IMR-90 (cell line): ENCODE results near the gene CARM1. TPM values are rescaled to one million over a fixed set of nuclear protein-coding genes. Genes with fewer than 3 reads are reported as not detected.

Source experiments
- ATAC-seq: fragments of 200-7000 bp; cut with Tn5 transposase; 2 replicates; pipeline ENCODE4 v1.9.1; 2020; ENCODE audit warnings: low read depth, mild to moderate bottlenecking, moderate library complexity
- BruUV-seq: library from RNA; stranded (reverse); fragments of 400-500 nt; replicated peaks from 2 replicates; lab custom pipeline; 2021; lab: Mats Ljungman, UMichigan
- CTCF ChIA-PET: fragments of 300-600 bp; formaldehyde crosslinking; extraction: SDS; loops from one replicate; lab custom pipeline; 2021; ENCODE audit warnings: antibody characterized with exemption; lab: Yijun Ruan, JAX
- POLR2A ChIA-PET: fragments of 300-600 bp; sonication (Branson Sonifier 250); formaldehyde crosslinking; loops from one replicate; lab custom pipeline; 2022; ENCODE audit warnings: antibody characterized with exemption; ENCODE audit not compliant: unreplicated experiment; lab: Charles Lee
- DNase-seq: peaks from one replicate; pipeline ENCODE4 v3.0.0; 2013
- H2AFZ ChIP-seq: replicated peaks from 2 replicates; pipeline ENCODE3; 2013; ENCODE audit warnings: low read length, mild to moderate bottlenecking; ENCODE audit not compliant: poor library complexity
- H2AK5ac ChIP-seq: 2 replicates; pipeline ENCODE4 v1.6.1; 2013; ENCODE audit warnings: low read depth, low read length, inconsistent platforms
- H2AK9ac ChIP-seq: replicated peaks from 2 replicates; pipeline ENCODE3; 2013; ENCODE audit warnings: mild to moderate bottlenecking, low read depth, low read length, moderate library complexity; ENCODE audit not compliant: poor library complexity
- H2BK120ac ChIP-seq: 2 replicates; pipeline ENCODE4 v1.6.1; 2013; ENCODE audit warnings: low read depth, low read length, inconsistent platforms
- H2BK15ac ChIP-seq: 3 replicates; pipeline ENCODE4 v1.6.1; 2013; ENCODE audit warnings: low read depth, low read length, inconsistent platforms
- H2BK20ac ChIP-seq: 2 replicates; pipeline ENCODE4 v1.6.1; 2013; ENCODE audit warnings: low read depth, mild to moderate bottlenecking, inconsistent platforms, low read length, moderate library complexity
- H2BK5ac ChIP-seq: 2 replicates; pipeline ENCODE4 v1.6.1; 2013; ENCODE audit warnings: mild to moderate bottlenecking, low read depth, low read length, inconsistent platforms; ENCODE audit not compliant: poor library complexity, severe bottlenecking
- H3K14ac ChIP-seq: replicated peaks from 2 replicates; pipeline ENCODE4 v1.6.1; 2013; ENCODE audit warnings: low read depth, low read length, inconsistent platforms
- H3K18ac ChIP-seq: 2 replicates; pipeline ENCODE4 v1.6.1; 2013; ENCODE audit warnings: low read depth, low read length, control low read depth
- H3K23ac ChIP-seq: 2 replicates; pipeline ENCODE4 v1.6.1; 2013; ENCODE audit warnings: low read depth, low read length, inconsistent platforms
- H3K27ac ChIP-seq: 2 replicates; pipeline ENCODE4 v1.5.1; 2013; ENCODE audit warnings: mild to moderate bottlenecking, control low read depth, low read length; ENCODE audit not compliant: insufficient read depth
- H3K27me3 ChIP-seq: 2 replicates; pipeline ENCODE4 v1.6.1; 2013; ENCODE audit warnings: low read length; ENCODE audit not compliant: control insufficient read depth, insufficient read depth
- H3K36me3 ChIP-seq: 2 replicates; pipeline ENCODE4 v1.6.1; 2013; ENCODE audit warnings: low read length, mixed read lengths; ENCODE audit not compliant: control insufficient read depth, insufficient read depth
- H3K4ac ChIP-seq: 2 replicates; pipeline ENCODE4 v1.6.1; 2013; ENCODE audit warnings: low read depth, low read length, inconsistent platforms
- H3K4me1 ChIP-seq: 2 replicates; pipeline ENCODE4 v1.6.1; 2013; ENCODE audit warnings: low read length, mixed read lengths; ENCODE audit not compliant: control insufficient read depth, insufficient read depth
- H3K4me2 ChIP-seq: 2 replicates; pipeline ENCODE4 v1.6.1; 2013; ENCODE audit warnings: low read depth, mild to moderate bottlenecking, control low read depth, low read length, moderate library complexity
- H3K4me3 ChIP-seq: 2 replicates; pipeline ENCODE4 v1.5.1; 2013; ENCODE audit warnings: low read depth, mild to moderate bottlenecking, control low read depth, low read length, moderate library complexity; ENCODE audit not compliant: insufficient read depth
- H3K56ac ChIP-seq: 2 replicates; pipeline ENCODE4 v1.6.1; 2013; ENCODE audit warnings: low read length, inconsistent platforms; ENCODE audit not compliant: insufficient read depth; ENCODE audit errors: extremely low read depth
- H3K79me1 ChIP-seq, 2 experiments: 2 replicates each; pipeline ENCODE4 v1.6.1; 2013; ENCODE audit warnings: low read length in 2 of 2, inconsistent platforms in 1 of 2, low read depth in 1 of 2
- H3K9ac ChIP-seq: 2 replicates; pipeline ENCODE4 v1.6.1; 2013; ENCODE audit warnings: low read depth, low read length, control low read depth
- H3K9me1 ChIP-seq: 2 replicates; pipeline ENCODE4 v1.6.1; 2013; ENCODE audit warnings: low read length, inconsistent platforms; ENCODE audit not compliant: insufficient read depth
- H3K9me3 ChIP-seq: 2 replicates; pipeline ENCODE4 v1.6.1; 2013; ENCODE audit warnings: low read length; ENCODE audit not compliant: control insufficient read depth, insufficient read depth
- H4K20me1 ChIP-seq: 2 replicates; pipeline ENCODE4 v1.6.1; 2013; ENCODE audit warnings: low read length, inconsistent platforms; ENCODE audit not compliant: insufficient read depth
- H4K5ac ChIP-seq: 2 replicates; pipeline ENCODE4 v1.6.1; 2013; ENCODE audit warnings: mild to moderate bottlenecking, low read depth, low read length, control low read depth
- H4K8ac ChIP-seq, 2 experiments: 2 replicates each; pipeline ENCODE4 v1.6.1; 2013; ENCODE audit warnings: low read depth in 2 of 2, low read length in 2 of 2, control low read depth in 1 of 2, inconsistent platforms in 1 of 2
- H4K91ac ChIP-seq: 2 replicates; pipeline ENCODE4 v1.6.1; 2013; ENCODE audit warnings: low read depth, low read length, inconsistent platforms; ENCODE audit not compliant: insufficient read depth
- CHD1 ChIP-seq: IDR thresholded peaks from 2 replicates; pipeline ENCODE4 v1.6.1; 2012; ENCODE audit warnings: low read depth, low read length, improper control_type of control experiment
- MAZ ChIP-seq: IDR thresholded peaks from 2 replicates; pipeline ENCODE4 v1.6.1; 2012; ENCODE audit warnings: low read depth, mild to moderate bottlenecking, low read length, improper control_type of control experiment, moderate library complexity, borderline replicate concordance
- NFE2L2 ChIP-seq: fragments of 150-350 bp; IDR thresholded peaks from 2 replicates; pipeline ENCODE4 v1.6.1; 2016; ENCODE audit warnings: low read depth, mild to moderate bottlenecking, low read length
- USF2 ChIP-seq: fragments of 150-350 bp; IDR thresholded peaks from 2 replicates; pipeline ENCODE4 v1.6.1; 2017; ENCODE audit warnings: mild to moderate bottlenecking, antibody characterized with exemption, low read length, low read depth
- WGBS, 2 experiments: methylation state at CpG; one replicate each; pipeline versions ENCODE4 v1.1.5 to v1.1.7; 2013; ENCODE audit warnings: missing lambda C conversion rate in 2 of 2; ENCODE audit not compliant: insufficient read length in 1 of 2; ENCODE audit errors: extremely low coverage in 2 of 2; 5-methylcytosine and 5-hydroxymethylcytosine counted together
- dilution Hi-C: fragments of 300-500 bp; cut with HindIII; formaldehyde crosslinking; loops from one replicate; pipeline ENCODE4 v1.14.3; 2018; ENCODE audit warnings: low sequenced_read_pairs; ENCODE audit not compliant: unreplicated experiment
- in situ Hi-C: fragments of 300-500 bp; cut with MboI; formaldehyde crosslinking; loops from 3 replicates; pipeline ENCODE4 v1.14.3; 2019; ENCODE audit warnings: low sequenced_read_pairs, inconsistent platforms, mixed read lengths
- intact Hi-C: fragments of 100-400 bp; cut with micrococcal nuclease; formaldehyde crosslinking; loops from 2 replicates; pipeline ENCODE4 v1.10.0; 2022
- polyA plus RNA-seq, 3 experiments: library from polyadenylated mRNA; depleted of rRNA; stranded (reverse); fragments of >200 nt; gene quantifications; 2 replicates each; pipeline ENCODE4 v1.2.3, GENCODE V29; 2012; ENCODE audit warnings: low replicate concordance in 1 of 3
- total RNA-seq: library from RNA; depleted of rRNA; stranded (reverse); fragments of >200 nt; gene quantifications from 2 replicates; pipeline ENCODE4 v1.2.3, GENCODE V29; 2012

CARM1 gene
- total and polyA plus RNA-seq, 2 of the 4 experiments (the other 2 are of a cell fraction) = 20.3 to 67.1 TPM

- no peak for TF ChIP-seq USF2
Measured at GRCh38 chr19:10828981-10829821, 42.2 kb upstream of the CARM1 start (continued).

- 100% methylated on average over 3 of the region's 16 CpGs; no CpG with 5 or more reads in 1 of the 2 experiments for WGBS, 2 experiments
- H3K27ac ChIP-seq = no peak overlapping the region
- POLR2A ChIA-PET = no interaction called here
- intact Hi-C loops (no loop called here), dilution Hi-C loops (no loop called here), in situ Hi-C loops (no loop called here)
- H2BK5ac ChIP-seq = no peak overlapping the region
- ATAC-seq (no peak), DNase-seq (no peak)
- no peaks in the 10 kb centered on the region for H3K9me3 ChIP-seq
- H4K91ac ChIP-seq = no peak overlapping the region
- H3K4ac ChIP-seq = no peak overlapping the region
- CTCF ChIA-PET = no interaction called here
- H3K4me1 ChIP-seq = no peaks in the 10 kb centered on the region
- peak overlapping the region; percentile 55 for H2AK9ac ChIP-seq
- peaks cover 2% of the 10 kb centered on the region; the same call in 1 of the 2 replicates for H3K9me1 ChIP-seq
- H2BK20ac ChIP-seq = no peak overlapping the region
- H3K56ac ChIP-seq = no peak overlapping the region
- TF ChIP-seq NFE2L2 (no peak), MAZ (no peak), CHD1 (no peak)
- H2AFZ ChIP-seq = no peak overlapping the region
- H3K23ac ChIP-seq = no peak overlapping the region
- no peak overlapping the region for H3K14ac ChIP-seq
- H3K36me3 ChIP-seq = peaks cover 55% of the 10 kb centered on the region
- H3K79me1 ChIP-seq = peaks cover 2 to 3% of the 10 kb centered on the region in 2 experiments; a peak in 3 of 4 replicates
- H3K9ac ChIP-seq = no peak overlapping the region
- no peak overlapping the region for H2BK120ac ChIP-seq
- BruUV-seq = no TSS peak
- no peak overlapping the region for H2BK15ac ChIP-seq
- H3K18ac ChIP-seq = no peak overlapping the region
- no peak overlapping the region for H2AK5ac ChIP-seq
- H4K5ac ChIP-seq = no peak overlapping the region
- H3K27me3 ChIP-seq = no peaks in the 10 kb centered on the region
- H3K4me3 ChIP-seq = no peak overlapping the region
- no peak overlapping the region for H4K8ac ChIP-seq
- no peak overlapping the region for H3K4me2 ChIP-seq
- H4K20me1 ChIP-seq = no peaks in the 10 kb centered on the region; the same call in 1 of the 2 replicates
Measured at GRCh38 chr19:10829967-10830366, 41.4 kb upstream of the CARM1 start.
